HG03432 (cell line): Measurements from ENCODE around the gene FAM131C.
A peak's percentile ranks its signal among the peaks of the same experiment; 100 is the strongest.

ENCODE experiments used
- ATAC-seq: cut with Tn5 transposase; IDR thresholded peaks from one replicate; pipeline ENCODE4 v1.9.1; 2021; ENCODE audit warnings: mild to moderate bottlenecking, moderate library complexity; ENCODE audit not compliant: unreplicated experiment

Gene FAM131C

DNA sequence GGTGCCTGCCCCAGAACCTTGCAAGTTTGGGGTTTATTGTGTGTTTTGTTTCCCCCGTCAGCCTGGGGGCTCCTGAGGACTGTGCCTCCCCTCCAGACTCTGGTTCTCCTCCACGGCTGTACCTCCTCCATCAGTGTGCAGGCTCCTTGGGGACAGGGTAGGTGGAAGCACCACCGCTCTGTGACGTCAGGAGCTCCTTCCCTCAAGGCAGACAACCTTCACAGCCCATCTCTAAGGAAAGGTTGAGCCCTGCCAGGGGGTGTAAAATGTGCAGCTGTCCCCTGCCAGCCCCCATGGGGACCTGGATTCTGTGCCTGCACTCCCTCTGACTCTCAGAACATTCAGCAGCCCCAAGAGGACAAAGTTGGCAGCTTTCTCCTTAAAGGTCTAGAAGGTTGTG, 55.1 kb downstream of the FAM131C start:
- no peak for ATAC-seq

DNA sequence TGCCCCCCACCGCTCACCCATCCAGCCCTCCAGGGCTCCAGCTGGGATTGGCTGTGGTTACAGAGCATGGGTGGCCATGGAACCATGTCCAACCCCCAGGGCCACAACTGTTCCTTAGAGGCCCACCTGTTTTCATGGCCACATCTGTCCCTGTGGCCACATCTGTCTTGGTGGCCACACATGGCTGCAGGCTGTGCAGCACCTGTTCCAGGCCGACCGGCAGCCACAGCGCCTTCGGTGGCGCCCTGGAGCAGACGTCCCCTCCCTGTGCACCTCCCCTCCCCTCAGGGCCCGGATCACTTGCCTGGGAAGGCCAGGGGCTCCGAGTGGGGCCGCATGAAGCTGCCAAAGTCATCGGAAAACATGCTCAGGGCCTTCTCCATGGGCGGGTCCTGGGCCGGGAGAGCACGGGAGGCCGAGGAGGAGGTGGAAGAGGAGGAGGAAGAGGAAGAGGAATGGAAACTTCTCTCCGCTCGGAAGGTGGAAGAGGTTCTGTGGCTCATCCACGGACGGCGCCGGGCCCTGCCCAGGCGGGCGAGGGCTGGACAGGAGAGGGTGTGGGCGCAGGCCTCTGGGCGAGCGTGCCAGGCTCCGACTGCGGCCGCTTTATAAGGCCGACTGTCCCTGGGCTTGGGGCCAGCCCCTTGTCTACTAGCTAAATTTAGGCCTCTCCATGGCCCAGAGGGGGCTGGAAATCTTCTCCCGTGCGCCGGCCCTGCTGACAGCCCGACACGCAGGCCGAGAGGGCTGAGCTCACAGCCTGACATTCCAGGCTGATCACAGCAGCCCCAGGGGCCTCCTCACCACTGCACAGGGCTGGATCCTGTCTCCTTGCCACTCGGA, 55.8 kb downstream of the FAM131C start, which contains the start of gene HSPB7:
Gene HSPB7, minus strand, starts transcription at position 583 of the 843 bp plus-strand sequence. Its CDS starts 80 bp downstream, at position 503.
- ATAC-seq: no peak

DNA sequence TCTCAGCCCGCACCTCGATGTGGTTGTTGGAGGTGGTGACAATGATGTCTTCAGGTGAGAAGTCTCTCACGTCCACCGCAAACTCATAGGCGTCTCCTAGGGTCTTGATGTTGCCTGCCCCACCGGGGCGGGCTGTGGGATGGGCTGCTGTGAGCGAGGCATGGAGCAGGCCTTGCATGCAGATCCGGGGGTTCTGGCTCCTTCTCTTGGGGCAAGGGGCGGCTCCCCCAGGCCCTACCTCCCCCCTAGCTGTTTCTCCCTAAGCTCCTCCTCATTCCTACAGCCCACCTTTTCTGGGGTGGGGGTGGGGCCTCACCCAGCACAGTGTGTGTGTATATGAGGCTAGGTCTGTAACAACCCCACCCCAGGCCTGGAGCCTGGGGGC, 56.4 kb downstream of the FAM131C start:
- ATAC-seq: no peak

DNA sequence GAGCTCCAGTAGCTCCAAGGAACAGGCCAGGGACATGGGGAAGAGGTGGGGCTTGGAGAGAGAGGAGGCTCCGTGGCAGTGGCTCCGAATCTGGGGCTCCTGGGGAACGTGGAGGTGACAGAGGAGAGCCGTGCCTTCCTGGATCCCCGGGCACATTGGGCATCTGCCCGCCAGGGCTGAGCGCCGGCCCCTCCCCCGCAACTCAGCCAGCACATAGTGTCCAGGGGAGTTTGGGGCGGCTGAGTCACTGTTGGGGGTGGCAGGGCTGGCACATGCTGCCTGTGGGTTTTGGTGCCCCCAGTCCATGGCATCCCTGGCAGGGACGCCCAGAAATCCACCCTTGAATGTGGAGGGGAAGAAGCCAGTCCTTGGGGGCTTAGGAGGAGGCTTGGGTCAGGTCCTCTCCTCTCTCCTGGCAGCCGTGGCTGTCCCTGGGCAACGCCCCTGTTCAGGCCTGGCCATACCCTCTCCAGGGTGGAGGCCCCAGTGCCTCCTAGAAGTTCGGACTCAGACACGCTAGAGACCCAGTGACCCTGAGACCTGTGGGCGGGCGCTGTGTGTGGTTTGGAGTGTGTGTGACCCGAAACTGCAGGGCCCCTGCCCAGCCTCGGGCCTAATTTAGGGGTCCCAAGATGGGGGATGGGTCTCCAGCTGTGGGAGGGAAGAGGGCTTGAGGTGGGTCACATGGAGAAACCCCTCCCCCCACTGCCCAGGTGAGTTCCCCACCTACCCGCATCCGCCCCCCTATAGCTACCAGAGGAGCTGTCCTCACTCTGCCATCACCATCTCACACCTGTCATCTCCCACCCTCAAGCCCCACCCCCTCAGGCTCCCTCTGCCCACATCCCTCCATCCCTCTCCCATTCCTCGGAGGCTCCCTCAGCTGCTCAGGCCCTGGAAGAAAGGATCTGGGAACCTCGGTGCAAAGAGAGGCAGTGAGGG, 57.2 kb downstream of the FAM131C start:
- ATAC-seq: no peak

DNA sequence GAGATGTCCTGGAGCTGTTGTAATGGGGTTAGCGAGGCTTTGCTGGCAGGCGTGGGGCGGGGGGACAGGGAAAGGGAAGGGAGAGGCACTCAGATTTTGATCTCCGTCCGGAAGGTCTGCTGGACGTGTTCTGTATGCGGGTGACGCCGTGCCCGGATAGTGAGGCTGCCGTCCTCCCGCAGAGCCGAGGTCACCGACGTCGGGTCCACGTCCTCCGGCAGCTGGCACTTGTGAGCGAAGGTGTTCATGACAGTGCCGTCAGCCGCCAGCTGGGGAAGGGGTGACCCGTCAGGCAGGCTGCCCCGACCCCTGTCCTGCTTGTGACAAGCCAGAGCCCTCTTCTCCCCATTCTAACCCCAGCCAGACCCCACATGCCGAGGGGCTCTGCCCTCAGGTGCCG, 58.0 kb downstream of the FAM131C start:
- ATAC-seq: no peak

- ATAC-seq: no peak
These were observed 58.7 kb downstream of the FAM131C start for GRCh38 chr1:16014509-16015482.

- no peak for ATAC-seq
These were observed 59.6 kb downstream of the FAM131C start for GRCh38 chr1:16013908-16014258.

DNA sequence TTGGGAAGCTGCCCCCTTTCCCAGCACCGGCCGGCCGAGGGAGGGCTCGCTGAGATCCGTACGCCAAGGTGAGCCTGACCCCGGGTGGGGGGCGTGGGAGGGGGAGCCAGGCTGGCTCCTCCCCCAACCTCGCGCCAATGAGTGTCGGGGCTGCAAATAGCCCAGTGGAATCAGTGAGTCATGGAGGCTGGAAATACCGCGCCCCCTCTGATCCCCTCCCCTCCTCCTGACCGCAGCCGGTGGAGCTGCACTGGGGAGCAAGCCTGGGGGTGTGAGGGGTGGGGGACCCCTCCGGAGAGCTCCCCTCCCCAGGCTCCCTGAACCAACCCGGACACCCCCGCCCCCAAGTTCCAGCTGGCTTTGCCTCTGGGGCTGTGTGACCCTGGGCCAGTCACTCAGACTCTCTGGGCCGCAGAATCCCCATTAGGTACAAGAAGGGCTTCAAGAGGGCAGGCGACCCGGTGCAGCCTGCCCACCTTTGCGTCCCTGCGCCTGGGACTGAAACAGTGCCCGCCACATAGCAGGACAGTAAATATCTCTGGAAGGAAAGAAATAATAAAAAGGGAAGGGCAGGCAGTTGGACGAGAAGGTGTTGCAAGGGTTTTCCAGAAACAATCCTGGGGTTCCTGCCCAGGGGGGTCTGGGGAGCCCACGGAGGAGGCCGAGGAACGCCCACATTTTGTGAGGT, 60.1 kb downstream of the FAM131C start:
- ATAC-seq: peak; percentile 43

- peak; percentile 41 for ATAC-seq
These were observed 60.7 kb downstream of the FAM131C start for GRCh38 chr1:16012590-16013219.

- ATAC-seq: no peak
These were observed 61.4 kb downstream of the FAM131C start for GRCh38 chr1:16011936-16012589.

GRCh38 chr1:16010837-16011236, 62.6 kb downstream of the FAM131C start:
- ATAC-seq: no peak

DNA sequence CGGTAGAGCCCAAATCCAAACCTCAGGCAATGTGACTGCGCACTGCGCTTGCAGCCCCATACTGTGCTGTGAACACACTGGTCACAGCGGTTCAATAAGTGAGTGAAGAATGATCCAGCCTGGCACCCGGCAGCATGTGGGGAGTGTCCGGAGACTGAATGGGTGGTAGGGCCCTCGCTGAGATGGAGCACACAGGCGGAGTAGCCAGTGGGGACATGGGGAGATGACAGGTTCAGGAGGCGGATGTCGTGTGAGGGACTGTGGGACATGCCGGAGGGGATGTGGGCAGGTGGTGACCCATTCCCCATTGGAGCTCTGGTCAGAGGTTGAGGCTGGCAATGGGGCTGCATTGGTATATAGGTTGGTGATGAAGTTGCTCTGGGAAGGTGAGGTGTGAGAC, 63.8 kb downstream of the FAM131C start:
- no peak for ATAC-seq

GRCh38 chr1:16009030-16009460, 64.4 kb downstream of the FAM131C start:
- no peak for ATAC-seq
